Astrocyte (in vitro differentiated cells and primary cell): ENCODE data around the gene RAD51B.

Experiments used
- CTCF ChIP-seq: IDR thresholded peaks from 2 replicates; pipeline ENCODE4 v1.5.1; 2011; ENCODE audit warnings: low read depth, mild to moderate bottlenecking, inconsistent platforms, low read length, moderate library complexity; ENCODE audit not compliant: insufficient read depth
- EZH2 ChIP-seq: IDR thresholded peaks from 2 replicates; pipeline ENCODE4 v1.6.1; 2012; ENCODE audit warnings: mild to moderate bottlenecking, low read length, inconsistent platforms; ENCODE audit not compliant: insufficient read depth

GRCh38 chr14:68755016-68755353, 935.4 kb downstream of the RAD51B start:
- no peak for TF ChIP-seq CTCF
- TF ChIP-seq EZH2, result no peak
